Epithelial cell of proximal tubule (primary cell): ENCODE data around the gene WDR6. TPM values are rescaled to one million over a fixed set of nuclear protein-coding genes. Genes with fewer than 3 reads are reported as not detected.

ENCODE experiments used
- DNase-seq: peaks from one replicate; pipeline ENCODE4 v3.0.0-alpha.2; 2011; ENCODE audit warnings: low read depth
- H3K4me3 ChIP-seq: 2 replicates; pipeline ENCODE4 v1.5.1; 2011; ENCODE audit warnings: low read depth, mild to moderate bottlenecking, low read length
- total RNA-seq: library from RNA; depleted of rRNA; stranded (reverse); fragments of >200 nt; gene quantifications from 2 replicates; pipeline ENCODE4 v1.2.3, GENCODE V29; 2015
- TF ChIP-seq, protein P1 (sequence below): conservative IDR thresholded peaks from 2 replicates; pipeline ENCODE4 v1.5.1; 2012; ENCODE audit warnings: low read depth, mild to moderate bottlenecking, low read length

WDR6 gene
- total RNA-seq, 1 donor from 2014 or later = 99.5 TPM

DNA sequence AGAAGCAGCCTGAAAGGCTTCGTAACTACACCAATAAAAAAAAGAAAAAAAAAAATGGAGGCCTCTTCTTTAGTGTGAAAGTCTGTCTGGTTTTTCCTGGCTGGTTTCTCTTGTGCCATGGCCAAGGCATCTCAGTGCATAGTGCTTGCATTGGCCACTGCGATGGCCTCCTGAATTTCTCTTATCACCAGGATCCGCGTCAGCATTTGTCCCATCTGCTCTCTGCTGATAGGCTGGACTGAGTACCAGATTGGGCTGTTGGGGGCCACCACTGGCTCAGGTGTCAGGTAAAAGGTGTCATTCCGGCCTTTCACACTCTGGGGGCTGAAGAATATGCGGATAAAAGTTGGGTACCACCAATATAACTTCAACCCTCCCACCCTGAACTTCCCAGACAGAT lies 23.1 kb downstream of the WDR6 start:
- H3K4me3 ChIP-seq = no peak overlapping the region
- DNase-seq = no peak
- TF ChIP-seq, protein P1, sequence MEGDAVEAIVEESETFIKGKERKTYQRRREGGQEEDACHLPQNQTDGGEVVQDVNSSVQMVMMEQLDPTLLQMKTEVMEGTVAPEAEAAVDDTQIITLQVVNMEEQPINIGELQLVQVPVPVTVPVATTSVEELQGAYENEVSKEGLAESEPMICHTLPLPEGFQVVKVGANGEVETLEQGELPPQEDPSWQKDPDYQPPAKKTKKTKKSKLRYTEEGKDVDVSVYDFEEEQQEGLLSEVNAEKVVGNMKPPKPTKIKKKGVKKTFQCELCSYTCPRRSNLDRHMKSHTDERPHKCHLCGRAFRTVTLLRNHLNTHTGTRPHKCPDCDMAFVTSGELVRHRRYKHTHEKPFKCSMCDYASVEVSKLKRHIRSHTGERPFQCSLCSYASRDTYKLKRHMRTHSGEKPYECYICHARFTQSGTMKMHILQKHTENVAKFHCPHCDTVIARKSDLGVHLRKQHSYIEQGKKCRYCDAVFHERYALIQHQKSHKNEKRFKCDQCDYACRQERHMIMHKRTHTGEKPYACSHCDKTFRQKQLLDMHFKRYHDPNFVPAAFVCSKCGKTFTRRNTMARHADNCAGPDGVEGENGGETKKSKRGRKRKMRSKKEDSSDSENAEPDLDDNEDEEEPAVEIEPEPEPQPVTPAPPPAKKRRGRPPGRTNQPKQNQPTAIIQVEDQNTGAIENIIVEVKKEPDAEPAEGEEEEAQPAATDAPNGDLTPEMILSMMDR = no peak

DNA sequence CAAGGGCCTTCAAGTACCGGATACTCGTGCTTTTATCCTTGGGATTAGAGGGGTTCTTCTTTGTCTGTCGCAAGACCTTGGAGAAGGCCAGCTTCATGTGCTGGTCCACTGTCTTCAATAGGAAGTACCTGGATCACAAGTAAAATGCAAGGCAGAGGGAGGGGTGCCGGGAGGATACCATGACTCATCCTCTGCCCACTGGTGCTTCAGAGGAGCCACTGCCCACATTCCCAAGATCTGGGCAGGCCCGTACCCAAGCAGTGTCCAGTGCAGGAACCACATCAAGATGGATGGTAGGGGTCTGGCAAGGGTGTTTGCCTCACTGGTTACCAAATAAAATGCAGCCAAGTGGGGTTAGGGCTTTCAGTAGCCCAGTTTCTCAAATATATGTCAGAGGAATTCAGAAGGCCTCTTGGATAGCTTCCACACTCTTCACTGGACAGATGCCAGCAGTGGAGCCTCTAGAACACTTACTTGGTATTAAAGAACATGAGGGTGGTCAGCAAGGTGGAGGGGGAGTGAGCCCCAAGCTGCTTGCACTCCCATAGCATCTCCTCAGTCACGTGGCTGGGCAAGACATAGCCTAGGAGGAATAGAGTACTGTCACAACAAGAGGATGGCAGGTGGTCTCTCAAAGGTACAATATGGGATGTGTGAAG lies 25.6 kb downstream of the WDR6 start:
- TF ChIP-seq, protein P1 = no peak
- H3K4me3 ChIP-seq = no peak overlapping the region
- DNase-seq = no peak

DNA sequence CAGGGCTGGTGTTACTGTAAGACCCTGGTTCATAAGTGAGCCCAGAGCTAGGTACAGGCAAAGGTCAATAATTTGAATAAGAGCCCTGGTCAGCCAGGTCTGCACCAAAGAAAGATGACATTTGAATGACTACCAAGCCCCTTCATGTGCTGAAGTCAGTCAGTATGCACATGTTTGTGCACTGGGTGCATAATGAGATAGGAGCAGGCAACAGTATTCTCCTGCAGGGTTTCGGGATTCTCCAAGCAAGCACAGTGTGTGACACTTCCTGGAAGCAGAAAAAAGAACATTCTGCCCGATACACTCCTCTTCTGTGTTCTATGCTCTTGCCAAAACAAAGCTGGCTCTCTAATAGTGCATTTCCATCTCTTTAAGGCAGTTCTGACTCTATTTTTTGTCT lies 27.5 kb downstream of the WDR6 start:
- TF ChIP-seq, protein P1 = no peak
- DNase-seq = no peak
- no peak overlapping the region for H3K4me3 ChIP-seq

DNA sequence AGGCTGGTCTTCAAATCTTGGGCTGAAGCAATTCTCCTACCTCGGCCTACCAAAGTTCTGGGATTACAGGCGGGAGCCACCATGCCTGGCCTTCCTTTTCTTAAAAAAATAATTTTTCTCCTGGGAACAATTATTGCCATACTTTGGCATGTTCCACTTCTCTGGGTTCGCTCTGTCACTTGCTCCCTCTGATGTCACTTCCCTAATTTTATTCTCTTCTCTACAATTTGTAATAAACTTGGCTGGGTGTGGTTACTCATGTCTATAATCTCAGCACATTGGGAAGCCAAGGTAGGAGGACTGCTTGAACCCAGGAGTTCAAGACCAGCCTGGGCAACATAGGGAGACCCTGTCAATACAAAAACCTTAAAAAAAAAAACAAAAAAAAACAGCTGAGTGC lies 28.1 kb downstream of the WDR6 start:
- no peak overlapping the region for H3K4me3 ChIP-seq
- no peak for DNase-seq
- TF ChIP-seq, protein P1 = no peak

DNA sequence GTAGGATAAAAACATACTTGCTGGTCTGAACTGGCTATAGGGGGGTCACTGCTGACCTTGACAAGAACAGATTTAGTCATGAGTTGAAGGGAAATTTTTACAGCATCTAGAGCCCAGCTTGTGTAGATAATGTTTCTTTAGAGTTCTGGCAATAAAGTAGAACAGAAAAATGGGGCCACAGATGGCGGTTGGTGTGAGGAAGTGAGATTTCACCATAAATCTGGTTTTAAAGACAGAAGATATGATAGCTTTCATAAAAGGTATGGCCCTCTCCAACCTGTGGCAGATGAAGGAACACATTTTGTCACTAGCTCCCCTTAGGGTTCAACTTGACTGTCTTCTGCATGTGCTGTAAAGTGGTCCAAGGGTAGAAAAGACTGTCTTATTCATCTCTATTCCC lies 46.4 kb downstream of the WDR6 start:
- no peak for DNase-seq
- H3K4me3 ChIP-seq = no peak overlapping the region
- TF ChIP-seq, protein P1 = no peak

DNA sequence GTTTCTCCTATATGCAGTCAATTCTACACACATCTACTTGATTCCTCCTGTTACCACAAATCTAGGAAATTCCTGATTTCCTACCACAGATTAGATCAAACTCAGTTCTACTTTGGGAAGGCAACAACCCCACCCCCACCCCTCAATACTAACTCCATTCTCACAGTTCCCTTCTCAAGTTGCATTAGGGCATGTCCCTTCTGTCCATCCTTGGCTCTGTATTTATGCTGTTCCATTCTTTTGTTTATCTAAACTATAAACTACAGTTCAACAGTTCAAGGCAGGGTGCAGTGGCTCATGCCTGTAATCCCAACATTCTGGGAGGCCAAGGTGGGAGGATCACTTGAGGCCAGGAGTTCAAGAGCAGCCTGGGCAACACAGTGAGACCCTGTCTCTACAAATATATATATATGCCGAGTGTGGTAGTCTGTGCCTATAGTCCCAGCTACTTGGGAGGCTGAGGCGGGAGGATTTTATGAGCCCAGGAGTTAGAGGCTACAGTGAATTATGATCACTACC lies 47.2 kb downstream of the WDR6 start:
- no peak overlapping the region for H3K4me3 ChIP-seq
- TF ChIP-seq, protein P1 = no peak
- DNase-seq = no peak

DNA sequence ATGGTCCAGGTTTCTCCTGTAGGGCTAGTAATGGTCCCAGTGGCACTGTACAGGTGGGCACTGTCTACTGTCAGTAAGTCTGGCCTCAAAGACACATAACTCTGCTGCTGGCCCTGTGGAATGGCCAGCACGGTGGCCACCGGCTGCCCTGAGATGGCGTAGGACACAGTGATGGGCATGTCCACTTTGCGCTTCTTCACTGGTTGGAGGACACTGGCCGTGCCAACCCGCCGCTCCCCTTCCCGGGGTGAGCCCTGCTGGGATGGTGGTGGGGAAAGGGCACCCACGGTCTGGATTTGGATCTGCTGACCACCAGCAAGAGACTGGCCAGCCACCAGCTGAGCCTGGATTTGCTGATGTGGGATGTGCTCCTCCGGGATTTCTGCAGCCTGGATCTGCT lies 50.1 kb downstream of the WDR6 start:
- DNase-seq = no peak
- H3K4me3 ChIP-seq = no peak overlapping the region
- TF ChIP-seq, protein P1 = no peak
